ENCODE results near the gene FCGR3A. TPM values are rescaled to one million over a fixed set of nuclear protein-coding genes. Genes with fewer than 3 reads are reported as not detected.

FCGR3A gene
- total RNA-seq, 1 donor from 2014 or later, result not detected

DNA sequence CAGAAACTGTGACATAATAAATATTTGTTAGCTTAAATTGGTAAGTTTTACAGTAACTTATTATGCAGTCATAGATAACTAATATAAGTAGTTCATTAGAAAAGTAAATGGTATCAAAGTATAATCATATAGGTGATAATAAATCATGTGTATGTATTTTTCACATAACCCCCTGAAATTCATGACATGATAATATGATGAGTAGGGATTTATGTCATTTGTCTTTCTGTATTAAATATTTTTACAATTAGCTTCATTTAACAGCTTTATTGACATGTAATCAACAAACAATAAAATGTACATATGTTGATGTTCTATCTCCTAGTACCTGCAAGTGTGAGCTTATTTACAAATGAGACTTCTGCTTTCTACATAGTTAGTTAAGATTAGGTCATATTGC, 54.1 kb downstream of the FCGR3A start:
- H3K27me3 Mint-ChIP-seq (ENCODE audit: low read depth), result peaks cover 53% of the 10 kb centered on the region
- no peaks in the 10 kb centered on the region for H3K4me1 Mint-ChIP-seq (ENCODE audit: low read depth)
- no peaks in the 10 kb centered on the region for H3K9me3 Mint-ChIP-seq (ENCODE audit: low read depth)
- H3K36me3 Mint-ChIP-seq (ENCODE audit: low read depth), result no peaks in the 10 kb centered on the region
- H3K4me3 Mint-ChIP-seq (ENCODE audit: unreplicated experiment), result no peak overlapping the region
- TF ChIP-seq, protein P1, sequence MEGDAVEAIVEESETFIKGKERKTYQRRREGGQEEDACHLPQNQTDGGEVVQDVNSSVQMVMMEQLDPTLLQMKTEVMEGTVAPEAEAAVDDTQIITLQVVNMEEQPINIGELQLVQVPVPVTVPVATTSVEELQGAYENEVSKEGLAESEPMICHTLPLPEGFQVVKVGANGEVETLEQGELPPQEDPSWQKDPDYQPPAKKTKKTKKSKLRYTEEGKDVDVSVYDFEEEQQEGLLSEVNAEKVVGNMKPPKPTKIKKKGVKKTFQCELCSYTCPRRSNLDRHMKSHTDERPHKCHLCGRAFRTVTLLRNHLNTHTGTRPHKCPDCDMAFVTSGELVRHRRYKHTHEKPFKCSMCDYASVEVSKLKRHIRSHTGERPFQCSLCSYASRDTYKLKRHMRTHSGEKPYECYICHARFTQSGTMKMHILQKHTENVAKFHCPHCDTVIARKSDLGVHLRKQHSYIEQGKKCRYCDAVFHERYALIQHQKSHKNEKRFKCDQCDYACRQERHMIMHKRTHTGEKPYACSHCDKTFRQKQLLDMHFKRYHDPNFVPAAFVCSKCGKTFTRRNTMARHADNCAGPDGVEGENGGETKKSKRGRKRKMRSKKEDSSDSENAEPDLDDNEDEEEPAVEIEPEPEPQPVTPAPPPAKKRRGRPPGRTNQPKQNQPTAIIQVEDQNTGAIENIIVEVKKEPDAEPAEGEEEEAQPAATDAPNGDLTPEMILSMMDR (IDR thresholded peaks at IDR 0.05), result no peak
- DNase-seq (ENCODE audit: low spot score), result no peak
- H3K27ac Mint-ChIP-seq (ENCODE audit: unreplicated experiment), result no peak overlapping the region

DNA sequence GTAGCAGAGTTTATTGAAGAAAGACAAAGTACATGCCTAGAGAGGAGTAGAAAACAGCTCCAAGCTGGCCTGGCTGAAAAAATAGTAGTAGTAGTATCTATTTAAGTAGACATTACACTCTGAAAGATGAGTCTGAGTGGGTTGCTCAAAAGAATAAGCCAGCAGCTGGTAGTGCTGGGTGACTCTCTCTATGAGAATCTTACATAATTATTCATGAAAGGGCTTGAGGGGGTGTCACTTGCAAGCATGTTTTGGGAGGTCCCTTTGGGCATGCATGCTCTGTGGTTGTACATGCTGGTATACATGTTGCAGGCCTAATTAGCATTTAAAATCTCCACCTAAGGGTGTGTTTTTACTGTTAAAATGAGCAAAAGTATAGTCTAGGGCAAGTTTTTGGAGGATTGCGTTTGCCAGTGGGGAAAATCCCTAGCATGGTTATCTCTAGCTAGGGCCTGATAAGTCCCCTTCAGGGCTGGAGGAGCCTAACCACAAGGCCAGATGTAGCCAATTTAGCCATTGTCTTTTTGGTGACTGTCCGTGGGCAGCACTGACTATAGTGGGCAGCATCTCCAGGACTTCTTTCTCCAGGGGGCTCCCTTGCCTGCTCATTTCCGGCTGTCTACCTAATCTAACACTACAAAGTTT, 55.4 kb downstream of the FCGR3A start:
- no peaks in the 10 kb centered on the region for H3K9me3 Mint-ChIP-seq (ENCODE audit: low read depth)
- H3K36me3 Mint-ChIP-seq (ENCODE audit: low read depth), result no peaks in the 10 kb centered on the region
- DNase-seq (ENCODE audit: low spot score), result no peak
- H3K4me3 Mint-ChIP-seq (ENCODE audit: unreplicated experiment), result no peak overlapping the region
- no peak overlapping the region for H3K27ac Mint-ChIP-seq (ENCODE audit: unreplicated experiment)
- H3K27me3 Mint-ChIP-seq (ENCODE audit: low read depth), result peaks cover 53% of the 10 kb centered on the region
- no peaks in the 10 kb centered on the region for H3K4me1 Mint-ChIP-seq (ENCODE audit: low read depth)
- TF ChIP-seq, protein P1 (IDR thresholded peaks at IDR 0.05), result no peak

DNA sequence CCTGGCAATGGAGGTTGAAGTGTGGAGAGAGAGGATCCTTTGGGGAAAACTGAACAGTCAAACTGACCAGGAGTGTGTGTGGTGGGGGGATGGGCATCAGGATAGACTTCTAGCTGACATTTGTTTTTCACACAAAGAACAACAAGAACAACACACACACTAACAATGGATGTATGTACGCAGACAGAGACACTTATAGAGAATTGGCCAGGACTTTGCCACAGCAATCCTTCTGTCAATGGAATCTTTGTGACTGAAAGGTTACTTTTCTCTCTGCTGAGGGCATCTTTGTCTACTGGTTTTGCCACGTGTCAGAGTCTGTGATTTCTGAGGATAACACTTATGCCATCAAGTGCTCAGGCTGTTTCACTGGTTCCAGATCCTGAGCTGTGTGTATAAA, 56.8 kb downstream of the FCGR3A start:
- no peak overlapping the region for H3K27ac Mint-ChIP-seq (ENCODE audit: unreplicated experiment)
- H3K9me3 Mint-ChIP-seq (ENCODE audit: low read depth), result no peaks in the 10 kb centered on the region
- H3K27me3 Mint-ChIP-seq (ENCODE audit: low read depth), result peaks cover 61% of the 10 kb centered on the region
- TF ChIP-seq, protein P1 (IDR thresholded peaks at IDR 0.05), result no peak
- H3K4me3 Mint-ChIP-seq (ENCODE audit: unreplicated experiment), result no peak overlapping the region
- no peaks in the 10 kb centered on the region for H3K4me1 Mint-ChIP-seq (ENCODE audit: low read depth)
- H3K36me3 Mint-ChIP-seq (ENCODE audit: low read depth), result no peaks in the 10 kb centered on the region
- no peak for DNase-seq (ENCODE audit: low spot score)

Other genes starting within 250 kb of the FCGR3A start
- gene MPZ, start 239.8 kb downstream of the FCGR3A start, total RNA-seq, result 0.31 to 0.45 TPM (median 0.41 TPM) in 3 replicates
- 128 to 144 TPM (median 131 TPM) in 3 replicates for gene SDHC, start 235.4 kb downstream of the FCGR3A start, total RNA-seq
- not detected in 3 replicates for gene CFAP126, start 181.9 kb downstream of the FCGR3A start, total RNA-seq
- gene FCGR2A, start 44.4 kb downstream of the FCGR3A start, total RNA-seq, result not detected in 3 replicates
- 0.75 to 1.0 TPM in 2 of 3 replicates, not detected in the other for gene HSPA6, start 25.3 kb downstream of the FCGR3A start, total RNA-seq
- not detected in 3 replicates for gene FCGR3B, start 81.4 kb upstream of the FCGR3A start, total RNA-seq
- gene FCGR2B, start 113.3 kb upstream of the FCGR3A start, total RNA-seq, result not detected in 3 replicates
- not detected in 3 replicates for gene FCRLA, start 157.4 kb upstream of the FCGR3A start, total RNA-seq
- gene FCRLB, start 171.7 kb upstream of the FCGR3A start, total RNA-seq, result 0.28 to 0.35 TPM in 2 of 3 replicates, not detected in the other
- gene DUSP12, start 200.0 kb upstream of the FCGR3A start, total RNA-seq, result 19.1 to 21.0 TPM (median 19.3 TPM) in 3 replicates
- 27.6 to 29.1 TPM (median 28.0 TPM) in 3 replicates for gene ATF6, start 216.5 kb upstream of the FCGR3A start, total RNA-seq

Data from chondrocyte (in vitro differentiated cells).